ENCODE data around the gene FOXK2. TPM values are rescaled to one million over a fixed set of nuclear protein-coding genes. Genes with fewer than 3 reads are reported as not detected.
"Not testable (repeated sequence)": the region's sequence is repeated elsewhere in the genome, so short reads cannot be mapped to it uniquely, and the experiment has no call there.

FOXK2 gene
- polyA plus RNA-seq, 6 donors from 2014 or later = 2.5 to 6.0 (median 4.4) TPM

GRCh38 chr17:82528484-82529265 is 9.1 kb downstream of the FOXK2 start:
- no peak overlapping the region for H3K4me3 Mint-ChIP-seq
- DNase-seq (no peak), ATAC-seq (ENCODE audit: low read depth in 2 of 2) (peak in 1 of 2 donors; percentile 37)

DNA sequence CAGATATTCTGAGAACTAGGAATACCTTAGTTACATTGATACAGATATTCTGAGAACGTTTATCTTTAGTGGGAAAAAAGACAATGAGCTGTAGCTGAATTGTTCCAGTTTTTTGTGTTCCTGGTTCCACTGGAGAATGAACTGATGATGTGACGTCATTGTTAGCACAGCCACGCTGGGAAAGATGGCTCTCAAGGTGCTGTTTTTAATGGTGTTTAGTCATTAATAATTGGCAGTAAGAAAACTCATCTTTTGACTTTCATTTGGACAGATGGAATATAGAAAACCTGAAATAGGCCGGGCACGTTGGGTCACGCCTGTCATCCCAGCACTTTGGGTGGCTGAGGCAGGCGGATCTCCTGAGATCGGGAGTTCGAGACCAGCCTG is 10.4 kb downstream of the FOXK2 start:
- DNase-seq (no peak), ATAC-seq (ENCODE audit: low read depth in 2 of 2) (no peak)
- no peak overlapping the region for H3K27ac Mint-ChIP-seq
- peaks cover 42 to 63% (median 55%) of the 10 kb centered on the region in 3 donors for H3K4me1 Mint-ChIP-seq
- H3K9me3 Mint-ChIP-seq = no peaks in the 10 kb centered on the region
- H3K4me3 Mint-ChIP-seq = no peak overlapping the region
- H3K36me3 Mint-ChIP-seq = no peaks in the 10 kb centered on the region
- H3K27me3 Mint-ChIP-seq = no peaks in the 10 kb centered on the region

More at GRCh38 chr17:82528484-82529265, 9.1 kb downstream of the FOXK2 start:
- Mint-ChIP-seq H3K36me3 (no peaks in the 10 kb centered on the region), H3K4me1 (peaks cover 30 to 59% (median 52%) of the 10 kb centered on the region in 3 donors), H3K9me3 (no peaks in the 10 kb centered on the region), H3K27me3 (no peaks in the 10 kb centered on the region), H3K27ac (peak overlapping the region in 2 of 6 donors; percentile 23 to 56)

- H3K9me3 Mint-ChIP-seq = no peaks in the 10 kb centered on the region
- H3K27me3 Mint-ChIP-seq = no peaks in the 10 kb centered on the region
- peak overlapping the region in 2 of 6 donors; percentile 9 to 87 for H3K27ac Mint-ChIP-seq
- peaks cover 44 to 65% (median 61%) of the 10 kb centered on the region in 3 donors for H3K4me1 Mint-ChIP-seq
- peaks cover 0 to 3% of the 10 kb centered on the region in 2 donors for H3K36me3 Mint-ChIP-seq
- DNase-seq (no peak), ATAC-seq (ENCODE audit: low read depth in 2 of 2) (no peak)
- H3K4me3 Mint-ChIP-seq = peak overlapping the region in 2 of 8 donors; percentile 13
Measured at GRCh38 chr17:82531431-82531881, 11.9 kb downstream of the FOXK2 start.

DNA sequence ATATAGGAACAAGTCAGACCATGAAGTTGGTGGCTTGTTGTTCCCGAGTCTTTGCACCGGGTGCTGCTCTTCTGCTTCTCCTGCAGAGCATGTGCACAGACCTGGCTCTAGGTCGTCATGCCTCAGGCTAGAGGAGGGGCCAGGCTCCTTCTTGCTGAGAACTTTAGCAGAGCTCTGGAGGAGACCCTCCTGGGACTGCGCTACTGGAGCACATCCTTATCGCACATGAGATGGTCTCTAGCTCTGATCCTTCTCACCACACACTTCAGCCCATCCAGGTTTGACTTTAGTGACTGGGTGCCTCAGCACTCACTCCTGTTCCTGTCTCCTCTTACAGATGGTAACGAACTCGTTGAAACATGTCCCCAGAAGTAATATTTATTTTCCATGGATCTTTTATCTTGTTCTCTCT is 14.9 kb downstream of the FOXK2 start:
- Mint-ChIP-seq H3K36me3 (peaks cover 0 to 3% of the 10 kb centered on the region in 2 donors), H3K4me3 (no peak overlapping the region), H3K27me3 (no peaks in the 10 kb centered on the region), H3K27ac (peak overlapping the region in 2 of 6 donors; percentile 4 to 18), H3K4me1 (peaks cover 40 to 63% (median 55%) of the 10 kb centered on the region in 3 donors), H3K9me3 (no peaks in the 10 kb centered on the region)
- DNase-seq (no peak), ATAC-seq (ENCODE audit: low read depth in 2 of 2) (no peak)

DNA sequence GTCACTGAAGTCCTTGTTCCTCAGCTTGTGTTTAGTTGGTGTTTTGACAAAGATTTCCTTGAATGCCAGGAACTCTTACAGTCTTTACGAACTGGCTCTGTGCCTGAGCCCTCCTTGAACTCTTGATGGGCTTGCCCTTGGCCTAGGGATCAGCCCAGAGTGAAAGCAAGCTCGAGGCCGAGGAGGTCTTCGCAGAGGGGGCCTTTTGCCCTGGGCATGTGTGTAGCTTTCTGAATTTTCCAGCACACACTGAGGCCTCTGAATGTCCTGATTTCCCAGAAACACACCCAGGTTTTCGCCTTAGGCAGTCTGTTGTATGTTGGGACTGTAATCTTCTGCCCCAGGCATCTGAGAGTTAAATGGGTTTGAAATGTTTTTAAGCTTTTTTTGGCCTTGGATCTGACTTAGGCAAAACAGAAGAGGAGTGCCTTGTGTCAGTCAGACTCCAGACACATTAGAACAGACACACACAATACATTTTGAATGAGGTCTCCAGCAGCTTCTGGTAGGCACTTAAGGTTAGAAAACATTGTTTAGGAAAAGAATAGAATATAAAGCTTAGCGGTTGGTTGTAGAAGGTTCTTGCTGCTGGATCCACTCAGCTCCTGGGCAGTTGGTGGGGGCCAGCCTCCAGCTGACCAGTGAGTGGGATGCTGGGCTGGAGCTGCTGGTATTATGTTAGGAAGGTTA is 17.1 kb downstream of the FOXK2 start:
- no peak overlapping the region for H3K4me3 Mint-ChIP-seq
- DNase-seq = no peak

GRCh38 chr17:82537228-82537627 is 17.7 kb downstream of the FOXK2 start:
- H3K27me3 Mint-ChIP-seq, H3K36me3 Mint-ChIP-seq, H3K4me3 Mint-ChIP-seq: not testable (repeated sequence)

More for the DNA sequence above, 17.1 kb downstream of the FOXK2 start:
- H3K9me3 Mint-ChIP-seq = no peaks in the 10 kb centered on the region
- no peak for ATAC-seq (ENCODE audit: low read depth in 2 of 2)
- peaks cover 0 to 3% of the 10 kb centered on the region in 2 donors for H3K36me3 Mint-ChIP-seq
- H3K4me1 Mint-ChIP-seq = peaks cover 44 to 68% (median 58%) of the 10 kb centered on the region in 3 donors
- no peaks in the 10 kb centered on the region for H3K27me3 Mint-ChIP-seq
- H3K27ac Mint-ChIP-seq = peak overlapping the region in 1 of 6 donors; percentile 86

GRCh38 chr17:82539076-82539475 is 19.5 kb downstream of the FOXK2 start:
- not testable (repeated sequence) for H3K9me3 Mint-ChIP-seq; H3K27me3 Mint-ChIP-seq; H3K36me3 Mint-ChIP-seq; DNase-seq; ATAC-seq (ENCODE audit: low read depth in 2 of 2); H3K4me3 Mint-ChIP-seq
- H3K27ac Mint-ChIP-seq = peak overlapping the region in 1 of 6 donors; percentile 49
- peaks cover 41 to 63% (median 56%) of the 10 kb centered on the region in 3 donors for H3K4me1 Mint-ChIP-seq

More at GRCh38 chr17:82537228-82537627, 17.7 kb downstream of the FOXK2 start:
- not testable (repeated sequence) for H3K27ac Mint-ChIP-seq; H3K9me3 Mint-ChIP-seq; DNase-seq; ATAC-seq (ENCODE audit: low read depth in 2 of 2)
- H3K4me1 Mint-ChIP-seq = peaks cover 43 to 67% (median 57%) of the 10 kb centered on the region in 3 donors

DNA sequence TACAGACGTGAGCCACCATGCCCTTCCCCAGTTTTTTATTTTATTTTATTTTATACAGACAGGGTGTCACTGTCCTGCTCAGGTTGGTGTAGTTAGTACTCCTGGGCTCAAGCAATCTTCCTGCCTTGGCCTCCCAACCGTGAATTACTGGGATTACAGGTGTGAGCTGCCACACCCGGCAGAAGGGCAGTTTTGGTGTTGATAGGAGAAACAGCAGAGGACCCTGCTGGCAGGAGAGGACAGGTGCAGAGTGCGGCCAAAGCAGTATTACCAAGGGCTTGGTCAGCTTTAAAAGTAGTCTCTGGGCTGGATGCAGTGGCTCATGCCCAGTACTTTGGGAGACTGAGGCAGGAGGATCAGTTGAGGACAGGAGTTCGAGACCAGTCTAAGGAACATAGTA is 22.9 kb downstream of the FOXK2 start:
- Mint-ChIP-seq H3K27ac (peak overlapping the region in 1 of 6 donors; percentile 92), H3K4me3 (no peak overlapping the region), H3K27me3 (no peaks in the 10 kb centered on the region), H3K36me3 (no peaks in the 10 kb centered on the region), H3K9me3 (no peaks in the 10 kb centered on the region), H3K4me1 (peaks cover 31 to 65% (median 53%) of the 10 kb centered on the region in 3 donors)
- no peak for DNase-seq
- no peak for ATAC-seq (ENCODE audit: low read depth in 2 of 2)

DNA sequence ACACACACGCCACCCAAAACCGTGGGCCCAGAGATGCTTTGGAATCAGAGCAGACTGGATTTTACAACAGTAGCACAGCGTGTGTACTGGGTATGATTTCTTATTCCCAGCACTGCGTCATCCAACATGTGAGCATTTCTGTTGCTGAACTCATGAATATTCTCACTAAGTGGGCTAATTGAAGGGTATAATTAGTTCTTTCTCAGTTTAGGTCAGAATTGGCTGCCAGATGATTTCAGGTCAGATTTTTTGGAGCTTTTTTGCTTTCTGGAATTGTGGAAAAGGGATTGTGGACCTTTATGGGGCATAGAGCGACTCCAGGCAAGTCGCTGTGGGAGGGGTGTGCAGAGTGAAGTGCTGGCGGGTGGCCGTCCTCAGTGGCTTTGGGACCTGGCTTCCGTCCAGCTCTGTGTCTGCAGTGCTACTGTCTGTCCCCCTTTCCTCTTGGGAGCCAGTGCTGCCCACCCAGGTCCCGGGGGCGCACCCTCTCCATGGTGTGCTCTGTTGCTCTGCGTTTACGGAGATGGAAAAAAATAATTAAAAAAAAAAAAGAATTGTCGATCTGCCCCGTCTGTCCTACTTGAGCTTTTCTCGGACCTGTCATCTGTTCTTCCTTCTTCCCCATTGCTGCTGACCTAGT is 25.0 kb downstream of the FOXK2 start:
- H3K27ac Mint-ChIP-seq = peak overlapping the region in 1 of 6 donors; percentile 17

DNA sequence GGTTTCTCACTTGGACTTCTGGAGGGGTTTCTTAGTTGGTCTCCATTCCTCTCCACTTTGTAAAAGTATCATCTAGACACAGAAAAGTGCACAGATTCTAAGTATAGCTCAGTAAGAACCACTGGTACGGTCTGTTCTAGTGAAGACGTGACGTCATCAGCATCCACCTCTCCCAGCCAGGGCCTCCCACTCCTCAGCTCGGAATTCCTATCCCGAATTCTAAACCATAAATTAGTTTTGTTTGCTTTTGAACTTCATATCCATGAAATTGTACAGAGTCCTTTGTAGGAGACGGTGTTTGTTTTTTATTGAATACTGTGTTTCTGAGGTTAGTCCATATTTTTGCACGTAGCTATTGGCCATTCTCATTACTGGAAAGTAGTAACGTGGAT is 25.5 kb downstream of the FOXK2 start:
- Mint-ChIP-seq H3K36me3 (no peaks in the 10 kb centered on the region), H3K27ac (peak overlapping the region in 1 of 6 donors; percentile 17), H3K4me3 (no peak overlapping the region), H3K27me3 (no peaks in the 10 kb centered on the region), H3K4me1 (peaks cover 33 to 59% (median 52%) of the 10 kb centered on the region in 3 donors), H3K9me3 (peaks cover 0 to 2% (median 0%) of the 10 kb centered on the region in 7 donors)
- no peak for DNase-seq
- no peak for ATAC-seq (ENCODE audit: low read depth in 2 of 2)

More for the DNA sequence above, 25.0 kb downstream of the FOXK2 start:
- no peak for DNase-seq
- no peaks in the 10 kb centered on the region for H3K36me3 Mint-ChIP-seq
- H3K27me3 Mint-ChIP-seq = no peaks in the 10 kb centered on the region
- peaks cover 36 to 64% (median 58%) of the 10 kb centered on the region in 3 donors for H3K4me1 Mint-ChIP-seq
- no peak overlapping the region for H3K4me3 Mint-ChIP-seq
- ATAC-seq (ENCODE audit: low read depth in 2 of 2) = no peak
- H3K9me3 Mint-ChIP-seq = peaks cover 0 to 2% (median 0%) of the 10 kb centered on the region in 7 donors

DNA sequence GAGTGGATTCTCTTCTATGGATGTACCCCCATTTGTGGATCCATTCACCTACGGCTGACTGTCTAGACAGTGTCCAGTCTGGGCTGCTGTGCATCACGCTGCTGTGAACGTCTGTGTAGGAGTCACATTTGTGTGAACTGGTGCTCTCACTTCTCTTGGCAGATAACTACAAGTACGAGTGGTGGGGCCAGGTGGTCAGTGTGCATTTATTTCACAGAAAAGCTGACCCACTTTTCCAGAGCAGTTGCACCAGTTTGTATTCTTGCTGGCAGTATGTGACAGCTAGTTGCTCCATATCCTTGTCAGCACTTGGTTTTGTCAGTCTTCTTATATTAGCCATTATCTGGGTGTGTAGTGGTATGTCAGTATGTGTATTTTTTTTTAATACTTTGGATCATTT is 28.4 kb downstream of the FOXK2 start:
- no peak for ATAC-seq (ENCODE audit: low read depth in 2 of 2)
- no peak for DNase-seq
- H3K9me3 Mint-ChIP-seq = peaks cover 0 to 2% (median 0%) of the 10 kb centered on the region in 7 donors
- H3K36me3 Mint-ChIP-seq = no peaks in the 10 kb centered on the region
- H3K4me1 Mint-ChIP-seq = peaks cover 31 to 64% (median 50%) of the 10 kb centered on the region in 3 donors
- no peaks in the 10 kb centered on the region for H3K27me3 Mint-ChIP-seq
- peak overlapping the region in 1 of 8 donors; percentile 15 for H3K4me3 Mint-ChIP-seq
- H3K27ac Mint-ChIP-seq = peak overlapping the region in 4 of 6 donors; percentile 4 to 82 (median 28)

DNA sequence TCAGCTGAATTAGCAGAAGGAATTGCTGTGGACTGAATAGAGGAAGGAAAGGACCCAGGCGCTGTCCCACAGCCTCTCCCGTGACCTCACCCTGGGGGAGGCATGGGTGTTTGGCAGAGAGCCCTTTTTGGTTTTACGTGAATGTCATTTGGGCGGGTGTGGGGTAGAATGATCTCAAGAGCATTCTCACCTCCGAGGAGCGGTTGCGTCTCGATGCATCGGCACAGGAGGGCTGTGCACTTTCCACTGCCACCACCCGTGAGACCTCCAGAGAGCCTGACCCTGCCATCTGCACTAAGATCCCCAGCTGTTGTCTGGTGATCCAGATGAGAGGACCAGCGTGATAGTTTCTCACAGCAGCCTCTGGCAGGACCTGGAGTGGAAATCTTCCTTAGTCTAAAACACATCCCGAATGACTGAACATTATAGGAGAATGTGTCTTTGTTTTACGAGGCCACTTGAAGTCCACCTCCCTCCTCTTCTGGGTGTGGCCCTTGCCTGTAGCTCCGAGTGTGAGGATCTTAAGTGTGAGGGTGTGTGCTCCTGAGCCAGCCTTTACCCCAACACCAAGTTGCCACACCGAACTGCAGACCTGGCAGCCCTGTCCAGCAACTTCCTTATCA is 29.3 kb downstream of the FOXK2 start:
- Mint-ChIP-seq H3K36me3 (no peaks in the 10 kb centered on the region), H3K27ac (peak overlapping the region in 2 of 6 donors; percentile 23 to 29), H3K4me3 (peak overlapping the region in 2 of 8 donors; percentile 15 to 24), H3K27me3 (no peaks in the 10 kb centered on the region), H3K4me1 (peaks cover 31 to 60% (median 50%) of the 10 kb centered on the region in 3 donors), H3K9me3 (peaks cover 0 to 2% (median 0%) of the 10 kb centered on the region in 7 donors)
- DNase-seq (no peak), ATAC-seq (ENCODE audit: low read depth in 2 of 2) (no peak)
